BE2C (cell line): ENCODE measurements around the gene FOXJ1.

Experiments
- DNase-seq: peaks from one replicate; pipeline ENCODE4 v3.0.0-alpha.2; 2020
- H3K27me3 ChIP-seq: fragments of 250-450 bp; sonication (Bioruptor Pico); 2 replicates; pipeline ENCODE4 v1.5.1; 2020; ENCODE audit warnings: mild to moderate bottlenecking
- H3K36me3 ChIP-seq: fragments of 250-450 bp; sonication (Bioruptor Pico); 2 replicates; pipeline ENCODE4 v1.5.1; 2020; ENCODE audit warnings: mild to moderate bottlenecking
- H3K4me1 ChIP-seq: fragments of 250-450 bp; sonication (Bioruptor Pico); 2 replicates; pipeline ENCODE4 v1.5.1; 2020
- H3K4me3 ChIP-seq: 2 replicates; pipeline ENCODE4 v1.5.1; 2011; ENCODE audit warnings: low read depth, low read length
- H3K9me3 ChIP-seq: fragments of 250-450 bp; sonication (Bioruptor Pico); 2 replicates; pipeline ENCODE4 v1.5.1; 2020
- TF ChIP-seq, protein P1 (sequence below): IDR thresholded peaks from 2 replicates; pipeline ENCODE4 v1.5.1; 2012; ENCODE audit warnings: mild to moderate bottlenecking, low read depth, low read length

Gene FOXJ1

DNA sequence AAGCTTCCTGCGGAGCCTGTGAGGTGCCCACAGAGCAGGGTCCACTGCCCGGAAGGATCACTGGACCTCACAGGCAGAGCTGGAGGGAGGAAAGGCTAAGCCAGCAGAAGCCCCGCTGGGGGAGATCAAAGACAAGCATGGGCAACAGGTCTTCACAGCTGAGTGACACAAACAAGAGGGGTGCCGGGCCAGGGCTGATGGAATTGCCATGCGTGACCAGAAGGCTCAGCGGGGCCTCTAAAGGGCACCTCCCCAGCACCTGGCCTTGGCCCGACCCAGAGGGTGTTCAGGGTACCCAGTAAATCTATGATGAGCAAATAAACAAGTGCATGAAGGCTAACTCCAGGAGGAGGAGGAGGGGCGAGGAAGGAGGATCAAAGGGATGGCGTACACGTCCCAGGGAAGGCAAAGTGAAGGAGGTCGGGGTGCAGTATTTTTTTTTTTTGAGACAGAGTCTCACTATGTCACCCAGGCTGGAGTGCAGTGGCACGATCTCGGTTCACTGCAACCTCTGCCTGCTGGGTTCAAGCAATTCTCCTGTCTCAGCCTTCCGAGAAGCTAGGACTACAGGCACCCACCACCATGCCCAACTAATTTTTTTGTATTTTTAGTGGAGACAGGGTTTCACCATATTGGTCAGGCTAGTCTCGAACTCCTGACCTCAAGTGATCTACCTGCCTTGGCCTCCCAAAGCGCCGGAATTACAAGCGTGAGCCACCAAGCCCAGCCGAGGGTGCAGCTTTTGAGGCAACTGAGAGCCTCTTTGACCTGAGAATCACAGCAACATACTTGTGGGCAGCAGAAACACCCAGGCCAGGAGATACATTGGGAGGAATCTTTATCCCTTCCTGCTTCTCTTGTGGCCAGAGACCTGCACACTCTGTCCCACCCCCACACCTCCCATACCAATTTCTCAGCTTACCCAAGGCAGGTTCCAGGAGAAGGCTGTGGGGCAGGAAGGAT is 21.4 kb downstream of the FOXJ1 start:
- H3K4me1 ChIP-seq = no peaks in the 10 kb centered on the region
- DNase-seq = no peak
- TF ChIP-seq, protein P1, sequence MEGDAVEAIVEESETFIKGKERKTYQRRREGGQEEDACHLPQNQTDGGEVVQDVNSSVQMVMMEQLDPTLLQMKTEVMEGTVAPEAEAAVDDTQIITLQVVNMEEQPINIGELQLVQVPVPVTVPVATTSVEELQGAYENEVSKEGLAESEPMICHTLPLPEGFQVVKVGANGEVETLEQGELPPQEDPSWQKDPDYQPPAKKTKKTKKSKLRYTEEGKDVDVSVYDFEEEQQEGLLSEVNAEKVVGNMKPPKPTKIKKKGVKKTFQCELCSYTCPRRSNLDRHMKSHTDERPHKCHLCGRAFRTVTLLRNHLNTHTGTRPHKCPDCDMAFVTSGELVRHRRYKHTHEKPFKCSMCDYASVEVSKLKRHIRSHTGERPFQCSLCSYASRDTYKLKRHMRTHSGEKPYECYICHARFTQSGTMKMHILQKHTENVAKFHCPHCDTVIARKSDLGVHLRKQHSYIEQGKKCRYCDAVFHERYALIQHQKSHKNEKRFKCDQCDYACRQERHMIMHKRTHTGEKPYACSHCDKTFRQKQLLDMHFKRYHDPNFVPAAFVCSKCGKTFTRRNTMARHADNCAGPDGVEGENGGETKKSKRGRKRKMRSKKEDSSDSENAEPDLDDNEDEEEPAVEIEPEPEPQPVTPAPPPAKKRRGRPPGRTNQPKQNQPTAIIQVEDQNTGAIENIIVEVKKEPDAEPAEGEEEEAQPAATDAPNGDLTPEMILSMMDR = no peak
- H3K9me3 ChIP-seq = no peaks in the 10 kb centered on the region
- no peaks in the 10 kb centered on the region for H3K36me3 ChIP-seq
- H3K27me3 ChIP-seq = no peaks in the 10 kb centered on the region
- no peak overlapping the region for H3K4me3 ChIP-seq

DNA sequence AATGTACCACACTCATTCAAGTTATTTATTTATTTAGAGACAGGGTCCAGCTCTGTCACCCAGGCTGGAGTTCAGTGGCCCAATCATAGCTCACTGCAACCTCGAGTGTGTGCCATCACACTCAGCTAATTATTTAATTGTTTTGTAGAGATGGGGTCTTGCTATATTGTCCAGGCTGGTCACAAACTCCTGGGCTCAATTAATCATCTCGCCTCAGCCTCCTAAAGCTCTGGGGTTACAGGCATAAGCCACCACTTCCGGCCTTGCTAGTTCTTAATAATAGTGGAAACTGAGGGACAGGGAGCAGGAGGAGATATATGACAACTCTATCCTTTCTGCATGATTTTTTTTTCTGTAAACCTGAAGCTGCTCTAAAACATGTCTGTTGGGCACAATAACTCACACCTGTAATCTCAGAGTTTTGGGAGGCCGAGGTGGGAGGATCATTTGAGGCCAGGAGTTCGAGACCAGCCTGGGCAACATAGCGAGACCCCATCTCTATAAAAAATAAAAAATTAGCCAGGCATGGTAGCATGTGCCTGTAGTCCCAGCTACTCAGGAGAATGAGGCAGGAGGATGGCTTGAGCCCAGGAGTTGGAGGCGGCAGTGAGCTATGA is 25.8 kb downstream of the FOXJ1 start:
- Histone ChIP-seq H3K27me3 (no peaks in the 10 kb centered on the region), H3K4me1 (no peaks in the 10 kb centered on the region), H3K36me3 (no peaks in the 10 kb centered on the region), H3K9me3 (no peaks in the 10 kb centered on the region), H3K4me3 (no peak overlapping the region)
- TF ChIP-seq, protein P1 = no peak
- no peak for DNase-seq

DNA sequence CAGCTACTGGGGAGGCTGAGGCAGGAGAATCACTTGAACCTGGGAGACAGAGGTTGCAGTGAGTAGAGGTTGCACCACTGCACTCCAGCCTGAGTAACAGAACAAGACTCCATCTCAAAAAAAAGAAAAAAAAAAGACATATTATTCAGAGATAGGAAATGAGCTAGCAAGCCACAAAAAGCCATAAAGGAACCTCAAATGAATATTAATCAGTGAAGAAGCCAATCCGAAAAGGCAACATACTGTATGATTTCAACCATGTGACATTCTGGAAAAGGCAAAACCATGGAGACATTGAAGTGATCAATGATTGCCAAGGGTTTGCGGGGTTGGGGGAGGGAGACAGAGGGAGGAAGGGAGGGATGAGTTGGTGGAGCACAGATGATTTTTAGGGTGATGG is 29.1 kb downstream of the FOXJ1 start:
- H3K27me3 ChIP-seq = no peaks in the 10 kb centered on the region
- no peaks in the 10 kb centered on the region for H3K9me3 ChIP-seq
- TF ChIP-seq, protein P1 = no peak
- no peaks in the 10 kb centered on the region for H3K36me3 ChIP-seq
- no peaks in the 10 kb centered on the region for H3K4me1 ChIP-seq
- DNase-seq = no peak
- H3K4me3 ChIP-seq = no peak overlapping the region

DNA sequence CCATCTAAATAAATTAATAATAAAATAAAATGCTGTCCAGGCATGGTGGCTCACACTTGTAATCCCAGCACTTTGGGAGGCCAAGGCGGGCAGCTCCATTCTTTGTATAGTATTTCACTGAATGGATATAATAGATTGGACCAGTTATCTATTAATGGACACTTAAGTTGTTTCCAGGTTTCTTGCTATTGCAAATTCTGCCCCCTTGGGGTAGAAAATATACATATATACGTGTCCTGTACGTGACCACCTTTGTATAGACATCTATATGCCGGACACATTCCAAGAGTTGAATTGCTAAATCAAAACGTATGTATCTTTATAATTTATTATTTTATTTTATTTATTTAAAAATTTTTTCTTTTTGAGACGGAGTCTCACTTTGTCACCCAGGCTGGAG is 33.5 kb downstream of the FOXJ1 start:
- H3K4me3 ChIP-seq = no peak overlapping the region
- no peaks in the 10 kb centered on the region for H3K27me3 ChIP-seq
- H3K9me3 ChIP-seq = no peaks in the 10 kb centered on the region
- no peaks in the 10 kb centered on the region for H3K36me3 ChIP-seq
- peaks cover 4% of the 10 kb centered on the region for H3K4me1 ChIP-seq
- TF ChIP-seq, protein P1 = peak; percentile 48
- no peak for DNase-seq

DNA sequence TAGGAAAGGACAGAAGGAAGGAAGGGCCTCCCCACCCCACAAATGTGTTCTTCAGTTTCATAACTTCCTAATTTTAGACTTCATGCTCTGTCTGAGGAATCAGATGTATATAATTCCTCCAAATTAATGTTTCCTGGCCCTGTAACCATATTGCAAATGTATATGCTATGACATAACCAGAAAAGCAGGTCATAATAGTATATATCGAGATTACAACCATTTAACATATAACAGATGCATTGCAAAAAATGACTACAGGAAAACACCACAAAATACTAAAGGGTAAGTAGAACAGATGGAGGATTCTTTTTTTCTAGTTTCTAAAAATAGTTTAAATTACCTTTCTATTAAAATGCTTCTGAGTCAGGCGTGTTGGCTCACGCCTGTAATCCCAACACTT is 34.3 kb downstream of the FOXJ1 start:
- no peak for DNase-seq
- H3K4me3 ChIP-seq = no peak overlapping the region
- peaks cover under 1% of the 10 kb centered on the region; the same call in 1 of the 2 replicates for H3K36me3 ChIP-seq
- no peaks in the 10 kb centered on the region for H3K27me3 ChIP-seq
- H3K9me3 ChIP-seq = no peaks in the 10 kb centered on the region
- TF ChIP-seq, protein P1 = no peak
- H3K4me1 ChIP-seq = peaks cover 4% of the 10 kb centered on the region

DNA sequence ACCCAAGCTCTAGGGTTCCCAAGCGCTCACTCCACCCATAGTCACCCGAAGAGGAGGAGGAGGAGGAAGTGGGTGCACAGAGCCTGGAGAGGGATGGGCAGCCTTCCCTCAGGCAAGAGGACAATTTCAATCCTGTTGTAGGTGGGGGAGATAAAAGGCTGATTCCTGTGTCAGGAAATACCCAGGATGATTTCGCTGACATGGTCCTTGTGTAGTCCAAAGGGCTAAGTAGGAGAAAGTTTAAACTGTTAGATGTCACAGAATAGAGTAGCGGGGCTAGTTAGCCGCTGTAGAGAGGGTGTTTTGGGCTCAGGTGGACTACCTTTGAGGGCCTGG is 36.2 kb downstream of the FOXJ1 start:
- H3K4me1 ChIP-seq = peaks cover 4% of the 10 kb centered on the region
- no peak for DNase-seq
- peaks cover 11% of the 10 kb centered on the region for H3K36me3 ChIP-seq
- H3K27me3 ChIP-seq = no peaks in the 10 kb centered on the region
- H3K4me3 ChIP-seq = no peak overlapping the region
- no peaks in the 10 kb centered on the region for H3K9me3 ChIP-seq
- TF ChIP-seq, protein P1 = no peak
